ENCODE data around the gene PHETA1.

DNA sequence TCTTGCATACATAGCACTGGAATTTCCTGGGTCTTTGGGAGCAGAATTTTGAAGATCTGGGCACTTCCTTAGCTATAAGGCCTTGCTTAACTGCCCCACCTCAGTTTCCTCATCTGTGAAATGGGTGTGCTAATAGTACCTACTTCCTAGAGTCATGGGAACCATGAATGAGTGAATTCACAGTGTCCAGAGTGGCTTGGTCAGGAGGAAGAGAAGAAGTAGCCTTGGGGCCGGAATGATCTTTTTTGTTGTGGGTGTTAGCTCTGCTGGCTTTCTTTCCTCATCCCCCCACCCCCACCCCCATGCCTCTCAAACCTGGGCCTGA lies 39.2 kb upstream of the PHETA1 start:
- TF ChIP-seq POLR2A (IDR thresholded peaks at IDR 0.05; ENCODE audit: borderline replicate concordance, extremely low read depth, insufficient read depth, insufficient read length) (no peak), POLR2AphosphoS5 (IDR thresholded peaks at IDR 0.05; ENCODE audit: low read depth, low read length) (no peak), SRF (IDR thresholded peaks at IDR 0.05; ENCODE audit: low read depth) (no peak), YY1 (IDR thresholded peaks at IDR 0.05; ENCODE audit: extremely low read depth, insufficient replicate concordance, low read depth, low read length) (no peak), ZNF274 (IDR thresholded peaks at IDR 0.05; ENCODE audit: low read depth, low read length) (no peak)
- TF ChIP-seq, protein P1, sequence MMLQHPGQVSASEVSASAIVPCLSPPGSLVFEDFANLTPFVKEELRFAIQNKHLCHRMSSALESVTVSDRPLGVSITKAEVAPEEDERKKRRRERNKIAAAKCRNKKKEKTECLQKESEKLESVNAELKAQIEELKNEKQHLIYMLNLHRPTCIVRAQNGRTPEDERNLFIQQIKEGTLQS (IDR thresholded peaks at IDR 0.05) = no peak

All from HCT116 (cell line).